ENCODE data around the gene B4GALNT4.
"Not testable (repeated sequence)": the region's sequence is repeated elsewhere in the genome, so short reads cannot be mapped to it uniquely, and the experiment has no call there.

The B4GALNT4 gene

DNA sequence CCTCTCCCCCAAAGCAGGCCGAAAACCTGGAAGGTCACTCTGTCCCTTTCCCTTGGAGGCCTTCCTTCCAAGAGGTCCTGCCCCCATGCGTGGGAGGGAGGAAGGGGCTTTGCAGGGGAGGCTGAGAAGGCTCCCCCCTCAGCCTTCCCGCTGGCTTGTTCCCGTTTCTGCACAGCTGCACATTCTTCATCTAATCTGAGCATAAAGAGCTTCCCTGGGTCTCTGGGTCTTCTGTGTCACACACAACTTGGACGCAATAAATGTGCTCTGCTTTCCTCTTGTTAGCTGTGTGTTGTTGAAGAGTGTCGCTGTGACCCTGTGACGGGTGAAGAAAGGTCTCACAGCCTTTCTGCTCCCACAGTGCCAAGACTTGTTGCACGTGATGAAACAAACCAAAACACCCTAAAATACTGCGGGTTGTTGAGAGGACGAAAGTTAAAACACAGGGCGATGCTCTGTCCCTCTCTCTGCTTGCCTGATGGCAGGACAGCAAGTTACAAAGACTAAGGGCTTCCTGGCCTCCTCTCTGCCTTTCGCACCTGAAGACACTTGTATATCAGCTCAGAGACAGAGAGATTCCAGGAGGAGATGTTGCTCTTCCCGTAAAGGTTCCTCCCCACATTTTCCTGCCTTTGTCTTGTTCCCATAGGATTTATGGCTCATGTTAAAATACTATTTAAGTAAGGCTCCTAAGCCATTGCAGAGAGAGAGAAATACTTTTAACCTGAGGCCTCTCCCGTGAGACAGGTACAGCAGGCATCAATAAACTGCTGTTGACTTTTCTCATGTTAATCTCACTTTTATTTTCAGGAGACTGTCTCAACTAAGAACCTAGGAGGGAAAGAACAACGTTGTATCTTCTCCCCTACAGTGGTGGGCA lies 33.3 kb upstream of the B4GALNT4 start:
- no peak for DNase-seq (ENCODE audit: low read depth in 2 of 3, low spot score in 2 of 3)

DNA sequence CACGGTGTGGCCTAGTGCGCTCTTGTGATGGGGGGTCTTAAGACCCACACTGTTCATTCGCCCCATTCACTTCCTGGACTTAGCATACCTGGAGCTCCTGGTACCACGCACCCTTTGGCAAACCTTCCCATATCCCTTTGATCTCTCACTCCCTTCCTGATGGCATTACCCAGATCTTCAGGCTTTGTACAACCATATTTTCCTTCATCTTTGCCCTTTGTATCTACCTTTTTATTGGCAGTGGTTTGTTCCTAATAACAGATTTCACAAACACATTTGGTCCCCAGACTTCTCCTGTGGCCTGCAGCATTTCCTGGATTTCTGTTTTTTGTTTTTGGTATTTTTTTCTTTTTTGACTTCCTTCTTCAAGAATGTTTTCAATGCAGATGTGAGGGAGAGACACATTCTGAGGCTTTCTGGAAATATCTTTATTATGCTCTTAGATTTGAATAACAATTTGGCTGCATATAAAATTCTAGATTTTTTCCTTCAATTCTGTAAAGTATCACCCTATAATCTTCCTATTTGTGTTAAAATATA lies 32.6 kb upstream of the B4GALNT4 start:
- DNase-seq (ENCODE audit: low read depth in 2 of 3, low spot score in 2 of 3), result no peak

DNA sequence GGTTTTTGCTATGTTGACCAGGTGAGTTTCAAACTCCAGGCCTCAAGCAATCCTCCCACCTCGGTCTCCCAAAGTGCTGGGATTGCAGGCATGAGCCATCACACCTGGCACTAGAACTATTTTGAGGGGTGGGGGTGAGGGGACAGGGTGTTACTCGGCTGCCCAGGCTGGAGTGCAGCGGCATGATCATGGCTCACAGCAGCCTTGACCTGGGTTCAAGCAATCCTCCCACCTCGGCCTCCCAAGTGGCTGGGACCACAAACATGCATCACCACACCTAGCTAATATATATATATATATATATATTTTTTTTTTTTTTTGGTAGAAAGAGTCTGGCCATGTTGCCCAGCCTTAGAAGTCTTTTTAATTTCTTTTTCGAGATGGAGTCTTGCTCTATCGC lies 31.6 kb upstream of the B4GALNT4 start:
- no peak for DNase-seq (ENCODE audit: low read depth in 2 of 3, low spot score in 2 of 3)

DNA sequence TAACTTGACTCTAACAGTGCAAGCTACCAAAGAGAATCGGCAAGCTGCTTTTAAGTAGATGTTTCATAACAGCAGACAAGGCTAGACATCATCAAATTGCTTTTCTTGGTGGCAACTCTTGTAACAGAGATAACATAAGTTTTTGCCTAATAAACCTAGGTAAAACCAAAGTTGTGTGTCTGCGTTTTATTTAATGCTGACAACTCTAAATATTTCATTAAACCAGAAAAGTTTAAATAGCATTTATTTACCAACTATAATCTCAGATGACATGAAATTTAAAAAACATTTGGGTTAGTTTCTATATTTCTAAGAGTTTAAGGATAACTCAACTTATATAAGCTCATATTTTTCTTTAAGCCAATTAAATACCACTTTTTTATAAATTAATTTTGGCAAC lies 29.3 kb upstream of the B4GALNT4 start:
- DNase-seq (ENCODE audit: low read depth in 2 of 3, low spot score in 2 of 3), result no peak

DNA sequence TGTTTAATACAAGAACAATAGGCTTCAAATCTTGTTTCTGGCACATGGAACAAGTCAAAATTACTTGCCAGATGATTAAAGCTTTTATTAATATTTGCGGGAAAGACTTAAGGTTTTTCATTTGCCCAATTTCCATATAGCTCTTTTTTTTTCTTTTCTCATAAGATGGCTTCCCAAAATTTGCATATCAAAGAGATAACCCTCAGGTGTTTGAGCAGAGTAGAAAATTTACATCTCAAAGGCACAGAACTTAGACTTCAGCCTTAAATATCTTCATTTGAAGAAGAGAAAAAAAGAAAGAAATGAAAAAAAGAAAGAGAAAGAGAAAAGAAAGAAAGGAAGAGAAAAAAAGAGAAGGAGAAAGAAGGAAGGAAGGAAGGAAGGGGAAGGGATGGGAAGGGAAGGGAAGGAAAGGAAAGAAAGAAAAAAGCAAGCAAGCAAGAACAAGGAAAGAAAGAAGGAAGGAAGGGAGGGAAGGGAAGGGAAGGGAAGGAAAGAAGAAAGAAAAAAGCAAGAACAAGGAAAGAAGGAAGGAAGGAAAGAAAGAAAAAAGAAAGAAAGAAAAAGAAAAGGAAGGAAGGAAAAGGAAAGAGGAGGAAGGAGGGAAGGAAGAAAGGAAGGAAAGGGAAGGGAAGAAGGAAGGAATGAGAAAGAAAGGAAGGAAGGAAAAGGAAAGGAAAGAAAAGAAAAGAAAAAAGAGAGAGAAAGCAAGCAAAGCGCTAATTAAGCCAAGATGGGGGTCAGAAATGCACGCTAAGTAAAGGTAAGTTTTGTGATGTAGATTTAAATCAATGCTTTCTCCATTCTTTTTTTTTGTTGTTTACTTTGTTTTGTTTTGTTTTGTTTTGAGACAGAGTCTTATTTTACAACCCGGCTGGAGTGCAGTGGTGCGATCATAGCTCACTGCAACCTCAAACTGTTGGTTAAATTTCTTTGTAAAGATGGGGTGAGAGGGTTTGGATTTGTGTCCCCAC lies 28.5 kb upstream of the B4GALNT4 start:
- DNase-seq (ENCODE audit: low read depth in 2 of 3, low spot score in 2 of 3), result no peak

DNA sequence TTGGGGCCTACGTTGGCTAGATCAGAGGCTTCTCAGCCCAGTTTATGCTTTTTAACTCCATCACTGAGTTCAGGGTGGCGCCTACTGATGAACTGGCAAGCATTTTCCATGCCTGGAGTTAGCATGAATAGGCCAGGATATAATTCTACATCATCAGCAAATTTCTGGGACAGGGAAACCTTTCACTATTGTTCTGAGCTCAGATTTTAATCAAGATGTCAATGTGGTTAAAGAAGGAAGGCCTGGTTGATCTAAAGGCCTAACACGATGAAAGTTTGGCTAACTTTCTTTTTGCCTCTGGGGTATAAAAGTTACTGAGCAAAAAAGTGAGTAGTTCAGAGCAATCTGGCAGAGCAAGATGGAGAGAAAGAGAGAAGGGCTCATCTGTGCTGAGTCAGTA lies 27.0 kb upstream of the B4GALNT4 start:
- no peak for DNase-seq (ENCODE audit: low read depth in 2 of 3, low spot score in 2 of 3)

DNA sequence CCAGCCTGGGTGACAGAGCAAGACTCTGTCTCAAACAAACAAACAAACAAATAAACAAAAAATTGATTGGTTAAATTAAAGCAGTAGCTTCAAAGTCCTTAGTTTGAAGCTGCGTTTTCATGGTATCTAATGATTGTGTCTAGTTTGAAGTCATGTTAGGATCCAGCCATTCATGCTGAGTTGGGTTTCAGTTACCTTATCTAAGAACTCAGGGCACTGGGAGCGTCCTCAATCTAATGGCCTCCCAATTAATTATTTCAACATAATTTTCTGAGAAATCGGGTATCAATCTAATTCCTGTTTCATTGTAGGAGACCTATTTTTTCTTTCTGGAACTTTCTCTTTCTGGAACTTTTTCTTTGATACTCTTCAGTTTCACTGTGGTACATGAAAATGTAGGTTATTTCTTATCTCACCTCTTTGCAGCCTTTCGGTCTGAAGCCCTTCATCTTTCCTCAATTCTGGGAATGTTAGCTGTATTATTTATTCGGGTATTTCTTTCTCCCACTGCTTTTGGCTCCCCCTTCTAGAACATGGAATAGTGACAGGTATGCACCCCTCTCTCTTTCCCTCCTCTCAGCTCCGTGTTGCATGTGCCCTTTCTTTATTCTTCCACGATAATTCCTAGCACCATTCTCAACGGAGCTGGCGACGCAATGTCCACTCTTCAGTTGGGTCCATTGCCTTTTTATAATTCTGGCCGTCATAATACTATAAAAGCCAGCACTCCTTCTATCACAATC lies 24.3 kb upstream of the B4GALNT4 start:
- no peak for DNase-seq (ENCODE audit: low read depth in 2 of 3, low spot score in 2 of 3)

DNA sequence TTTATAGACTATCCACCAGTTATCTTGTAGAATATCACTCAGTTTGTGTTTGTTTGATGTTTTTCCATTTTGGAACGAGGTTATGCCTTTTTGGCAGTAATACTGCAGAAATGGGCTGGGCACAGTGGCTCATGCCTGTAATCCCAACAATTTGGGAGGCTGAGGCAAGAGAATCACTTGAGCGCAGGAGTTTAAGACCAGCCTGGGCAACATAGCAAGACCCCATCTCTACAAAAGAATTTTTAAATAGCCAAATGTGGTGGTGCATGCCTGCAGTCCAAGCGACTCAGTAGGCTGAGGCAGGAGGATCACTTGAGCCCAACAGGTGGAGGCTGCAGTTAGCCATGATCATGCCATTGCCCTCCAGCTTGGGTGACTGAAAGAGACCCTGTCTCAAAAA lies 22.8 kb upstream of the B4GALNT4 start:
- no peak for DNase-seq (ENCODE audit: low read depth in 2 of 3, low spot score in 2 of 3)

DNA sequence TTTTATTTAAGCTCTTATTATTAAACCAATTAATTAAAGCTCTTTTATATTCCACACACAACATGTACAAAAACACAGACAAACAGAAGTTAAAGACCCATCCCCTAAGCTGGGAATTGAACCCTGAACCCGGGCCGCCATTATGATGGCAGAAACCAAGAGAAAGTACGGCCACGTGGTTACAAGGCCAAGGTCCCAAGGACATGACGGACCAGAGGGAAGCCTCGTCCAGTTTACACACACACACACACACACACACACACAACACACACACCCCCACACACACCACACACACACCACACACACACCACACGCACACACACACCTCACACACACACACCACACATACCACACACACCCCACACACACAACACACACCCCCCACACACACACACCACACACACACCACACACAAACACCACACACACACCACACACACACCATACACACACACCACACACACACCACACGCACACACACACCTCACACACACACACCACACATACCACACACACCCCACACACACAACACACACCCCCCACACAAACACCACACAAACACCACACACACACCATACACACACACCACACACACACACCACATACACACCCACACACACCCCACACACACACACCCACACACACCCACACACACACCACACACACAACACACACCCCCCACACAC lies 19.9 kb upstream of the B4GALNT4 start:
- DNase-seq (ENCODE audit: low read depth in 2 of 3, low spot score in 2 of 3), result not testable (repeated sequence)

DNA sequence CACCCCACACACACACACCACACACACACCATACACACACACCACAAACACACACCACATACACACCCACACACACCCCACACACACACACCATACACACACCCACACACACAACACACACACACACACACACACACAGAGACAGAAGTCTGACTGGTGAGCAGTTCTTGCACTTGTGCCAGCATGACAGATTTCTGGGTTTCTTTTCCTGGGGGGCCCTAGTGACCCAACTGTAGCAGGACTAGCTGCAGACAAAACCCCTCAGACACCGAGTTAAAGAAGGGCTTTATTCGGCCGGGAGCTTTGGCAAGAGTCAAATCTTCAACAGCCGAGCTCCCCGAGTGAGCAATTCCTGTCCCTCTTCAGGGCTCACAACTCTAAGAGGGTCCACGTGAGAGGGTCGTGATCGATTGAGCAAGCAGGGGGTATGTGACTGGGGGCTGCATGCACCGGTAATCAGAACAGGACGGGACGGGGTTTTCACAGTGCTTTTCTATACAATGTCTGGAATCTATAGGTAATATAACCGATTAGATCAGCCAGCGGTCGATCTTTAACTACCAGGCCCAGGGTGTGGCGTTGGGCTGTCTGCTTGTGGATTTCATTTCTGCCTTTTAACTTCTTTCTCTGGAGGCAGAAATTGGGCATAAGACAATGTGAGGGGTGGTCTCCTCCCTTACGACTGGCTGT lies 19.1 kb upstream of the B4GALNT4 start:
- DNase-seq (ENCODE audit: low read depth in 2 of 3, low spot score in 2 of 3), result not testable (repeated sequence)

DNA sequence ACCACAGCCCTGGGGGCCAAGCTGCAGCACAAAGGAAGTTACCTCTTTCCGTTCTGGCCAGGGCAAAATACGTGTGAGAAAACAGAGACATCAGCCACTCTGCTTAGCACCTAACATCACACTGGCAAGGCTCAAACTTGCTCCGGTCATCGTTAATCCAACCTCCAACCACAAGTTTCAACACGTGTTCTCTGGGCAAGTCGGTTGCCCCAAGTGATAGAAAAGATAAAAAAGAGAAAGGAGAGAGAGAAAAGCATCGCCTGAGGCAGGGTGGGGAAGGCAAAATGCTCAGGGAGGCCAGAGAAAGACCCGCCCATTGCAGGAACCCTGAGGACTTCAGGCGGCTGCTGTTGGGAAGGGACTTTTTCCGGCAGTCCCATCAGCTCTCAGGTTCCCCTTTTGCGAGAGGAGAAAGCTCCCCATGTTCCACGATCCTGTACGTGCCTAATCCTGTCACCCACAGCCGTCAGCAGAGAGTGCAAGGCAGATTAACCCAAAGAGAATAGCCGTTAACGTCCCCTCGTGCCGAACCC lies 18.5 kb upstream of the B4GALNT4 start:
- no peak for DNase-seq (ENCODE audit: low read depth in 2 of 3, low spot score in 2 of 3)

DNA sequence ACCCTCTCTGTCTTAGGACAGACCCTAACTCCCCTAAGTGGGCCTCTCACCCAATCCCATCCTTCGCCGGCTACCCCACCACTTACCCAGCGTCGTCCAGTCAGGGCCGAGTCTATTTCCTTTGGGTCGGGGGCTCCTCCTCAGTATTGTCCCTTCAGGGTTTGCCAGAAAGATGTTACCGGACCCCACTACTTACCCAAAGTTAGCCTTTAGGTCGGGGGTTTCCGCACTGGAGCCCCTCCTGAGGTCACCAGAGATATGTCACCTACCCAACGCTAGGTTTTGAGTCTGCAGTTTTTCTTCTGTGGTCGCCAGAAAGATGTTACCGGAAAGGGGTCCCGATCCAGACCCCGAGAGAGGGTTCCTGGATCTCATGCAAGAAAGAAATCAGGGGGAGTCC lies 17.9 kb upstream of the B4GALNT4 start:
- DNase-seq (ENCODE audit: low read depth in 2 of 3, low spot score in 2 of 3), result no peak

DNA sequence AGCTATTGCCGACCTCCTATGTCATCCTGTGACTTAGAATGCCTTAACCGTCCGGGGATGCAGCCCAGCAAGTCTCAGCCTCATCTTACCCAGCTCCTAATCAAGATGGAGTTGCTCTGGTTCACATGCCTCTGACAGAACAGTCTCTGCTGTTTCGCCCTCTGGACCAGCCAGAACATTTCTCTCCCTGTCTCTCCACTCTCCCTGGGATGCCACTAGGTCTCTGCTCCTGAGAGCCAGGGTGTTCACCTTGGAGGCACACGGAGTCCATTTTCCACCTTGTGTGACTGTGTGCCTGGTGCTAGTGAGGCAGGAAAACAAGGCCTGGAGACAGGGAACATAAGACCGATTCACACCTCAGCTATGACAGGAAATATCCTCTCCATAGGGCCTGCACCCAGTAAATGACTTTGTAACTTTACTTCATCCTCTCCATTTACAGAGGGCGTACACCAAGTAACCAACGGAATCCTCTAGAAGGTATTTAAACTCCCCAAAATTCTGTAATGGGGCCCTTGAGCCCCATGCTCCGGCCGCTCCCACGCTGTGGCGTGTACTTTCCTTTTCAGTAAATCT lies 16.8 kb upstream of the B4GALNT4 start:
- no peak for DNase-seq (ENCODE audit: low read depth in 2 of 3, low spot score in 2 of 3)

DNA sequence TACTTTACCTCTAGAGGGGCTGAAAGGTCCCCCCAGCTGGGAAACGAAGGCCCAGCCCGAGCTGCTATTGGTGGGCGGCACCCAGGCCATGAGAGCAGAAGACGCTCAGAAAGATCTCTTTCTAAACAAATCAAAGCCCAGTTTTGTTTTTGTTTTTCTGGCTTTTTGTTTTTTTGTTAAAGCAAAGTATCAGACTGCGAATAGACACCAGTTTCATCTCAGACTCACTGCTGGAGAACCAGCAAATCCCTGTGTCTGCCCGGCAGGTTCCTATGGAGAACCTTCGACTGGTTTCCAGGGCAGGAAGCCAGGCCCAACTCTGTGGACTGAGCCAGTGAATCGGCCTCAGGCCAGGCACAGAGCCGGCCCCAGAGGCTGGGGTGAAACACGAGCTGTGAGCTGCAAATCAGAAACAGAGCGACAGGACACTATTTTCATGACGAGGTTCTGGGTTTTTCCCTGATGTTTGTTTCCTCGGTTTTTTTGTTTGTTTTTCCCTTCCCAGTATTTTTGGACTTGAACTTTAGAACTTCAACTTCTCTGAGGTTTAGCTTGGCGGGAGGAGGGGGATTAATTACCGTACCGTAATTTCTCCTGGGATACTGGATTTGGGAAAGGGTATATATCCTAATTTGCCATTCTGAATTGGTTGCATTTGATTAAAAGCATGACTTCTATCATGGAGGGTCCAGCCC lies 16.0 kb upstream of the B4GALNT4 start:
- DNase-seq (ENCODE audit: low read depth in 2 of 3, low spot score in 2 of 3), result no peak

DNA sequence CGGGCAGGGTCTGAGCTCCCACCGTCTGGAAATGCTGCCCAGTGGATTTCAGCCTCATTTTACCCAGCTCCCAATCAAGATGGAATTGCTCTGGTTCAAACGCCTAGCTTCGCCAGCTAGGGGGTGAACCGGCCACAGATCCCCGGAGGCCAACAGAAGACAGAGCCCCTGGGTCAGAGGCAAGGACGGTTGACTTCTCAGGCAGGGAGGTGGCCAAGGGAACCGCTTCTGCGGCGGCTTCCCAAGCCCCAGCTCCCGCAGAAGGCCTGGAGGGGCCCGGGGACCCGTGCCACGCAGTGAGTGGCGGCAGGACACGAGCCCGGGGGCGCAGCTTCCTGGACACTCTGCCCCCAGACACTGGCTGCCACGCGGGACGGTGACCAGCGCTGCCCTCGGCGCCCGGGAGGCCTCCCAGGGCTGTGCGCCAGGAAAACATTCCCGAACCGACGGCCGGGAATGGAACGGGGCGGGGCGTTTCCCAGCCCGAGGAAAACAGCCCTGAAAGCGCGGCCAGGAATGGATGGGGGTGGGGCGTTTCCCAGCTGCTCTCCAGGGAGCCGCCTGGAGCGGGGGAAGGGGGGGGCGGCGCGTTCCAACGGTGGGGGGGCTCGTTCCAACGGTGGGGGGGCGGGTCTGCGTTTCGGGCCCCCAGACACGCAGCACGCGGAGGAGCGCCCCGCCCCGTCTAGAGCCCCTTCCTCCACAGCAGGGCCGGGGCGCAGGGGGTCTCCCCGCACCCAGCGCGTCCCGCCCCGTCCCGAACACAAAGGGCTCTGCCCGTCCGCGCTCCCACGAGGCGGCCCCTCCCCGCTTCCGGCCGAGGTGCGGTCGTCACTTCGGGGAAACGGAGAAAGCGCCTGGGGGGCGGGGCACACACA lies 13.5 kb upstream of the B4GALNT4 start:
- DNase-seq (ENCODE audit: low read depth in 2 of 3, low spot score in 2 of 3), result peak; percentile 66 to 76 (median 68)

DNA sequence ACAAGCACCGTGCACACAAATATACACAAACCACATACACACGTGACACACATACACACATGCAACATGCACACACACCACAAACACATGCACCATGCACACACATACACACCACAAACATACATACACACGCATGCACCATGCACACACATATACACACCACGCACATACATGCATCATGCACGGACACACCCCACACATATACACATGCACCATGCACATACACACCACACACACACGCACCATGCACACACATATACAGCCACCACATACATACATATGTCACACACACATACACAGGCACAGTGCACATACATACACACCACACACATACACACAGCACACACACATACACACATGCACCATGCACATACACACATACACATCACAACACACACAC lies 12.7 kb upstream of the B4GALNT4 start:
- no peak for DNase-seq (ENCODE audit: low read depth in 2 of 3, low spot score in 2 of 3)

DNA sequence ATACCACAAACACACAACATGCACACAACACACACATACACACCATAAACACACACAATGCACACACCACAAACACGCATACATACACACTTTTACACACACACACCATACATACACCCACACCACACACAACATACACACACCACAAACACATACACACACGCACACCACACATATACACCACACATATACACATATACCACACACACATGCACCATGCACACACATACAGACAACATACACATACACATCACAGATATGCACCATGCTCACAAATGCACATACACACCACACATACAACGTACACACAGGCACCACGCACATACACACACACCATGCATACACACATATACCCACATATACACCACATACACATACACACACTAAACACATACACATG lies 11.7 kb upstream of the B4GALNT4 start:
- no peak for DNase-seq (ENCODE audit: low read depth in 2 of 3, low spot score in 2 of 3)

Data from activated CD8-positive, alpha-beta memory T cell treated with anti-CD3 and anti-CD28 coated beads for 48 hours (primary cell).